K562 (cell line): ENCODE data around the gene ELMOD1.

Source experiments
- CBX5 ChIP-seq: IDR thresholded peaks from 2 replicates; pipeline ENCODE4 v1.6.1; 2014; ENCODE audit warnings: low read depth, borderline replicate concordance
- CTCF ChIP-seq, 3 experiments: IDR thresholded peaks in 2 of 3; conservative IDR thresholded peaks in 1 of 3; 2 replicates each; pipeline ENCODE4 v1.5.1; 2011 to 2012; ENCODE audit warnings: low read length in 3 of 3, mild to moderate bottlenecking in 3 of 3, control low read depth in 2 of 3, improper control_type of control experiment in 1 of 3, inconsistent platforms in 1 of 3, low read depth in 1 of 3, mixed read lengths in 1 of 3, moderate library complexity in 1 of 3; ENCODE audit not compliant: insufficient read depth in 2 of 3
- FOXK1 ChIP-seq: sonication (generic); formaldehyde crosslinking; IDR thresholded peaks from 2 replicates; pipeline ENCODE4 v1.8.0; 2022; ENCODE audit warnings: missing genetic modification reagents, mild to moderate bottlenecking, borderline replicate concordance
- GATAD2B ChIP-seq: fragments of 450-650 bp; IDR thresholded peaks from 2 replicates; pipeline ENCODE4 v1.6.1; 2017; ENCODE audit warnings: mild to moderate bottlenecking, borderline replicate concordance
- KDM1A ChIP-seq, 2 experiments: fragments of 450-650 bp; IDR thresholded peaks; 2 replicates each; pipeline ENCODE4 v1.6.1; 2016; ENCODE audit warnings: mild to moderate bottlenecking in 2 of 2
- MCM7 ChIP-seq, 2 experiments: fragments of 450-650 bp; IDR thresholded peaks; 2 replicates each; pipeline ENCODE4 v1.6.1; 2016 to 2018
- PHF8 ChIP-seq: fragments of 200-600 bp; sonication (generic); IDR thresholded peaks from 2 replicates; pipeline ENCODE4 v1.6.1; 2012; ENCODE audit warnings: mixed run types, mild to moderate bottlenecking, inconsistent platforms, low read length, moderate library complexity, borderline replicate concordance
- POLR2A ChIP-seq: fragments of 450-650 bp; conservative IDR thresholded peaks from 2 replicates; pipeline ENCODE4 v1.6.1; 2016
- RFX7 ChIP-seq: fragments of 250-450 bp; sonication (Bioruptor Pico); IDR thresholded peaks from 2 replicates; pipeline ENCODE4 v1.5.1; 2021; ENCODE audit warnings: mild to moderate bottlenecking
- TCF15 ChIP-seq: fragments of 250-450 bp; sonication (Bioruptor Pico); IDR thresholded peaks from 2 replicates; pipeline ENCODE4 v1.8.0; 2022; ENCODE audit warnings: moderate library complexity, mild to moderate bottlenecking, inconsistent platforms
- ZNF41 ChIP-seq: fragments of 250-450 bp; sonication (Bioruptor Pico); conservative IDR thresholded peaks from 2 replicates; pipeline ENCODE4 v1.4.0; 2020; ENCODE audit warnings: mild to moderate bottlenecking
- ZNF717 ChIP-seq: fragments of 250-450 bp; sonication (Bioruptor Pico); IDR thresholded peaks from 2 replicates; pipeline ENCODE4 v1.5.0; 2021

- no peak for TF ChIP-seq ZNF41 (CRISPR knock-in tag)
- no peak for TF ChIP-seq ZNF717
- no peak for TF ChIP-seq TCF15 (CRISPR knock-in tag)
- no peak for TF ChIP-seq KDM1A (IDR thresholded peaks at IDR 0.05)
- TF ChIP-seq CTCF (IDR thresholded peaks at IDR 0.05 in 2 of 3, conservative IDR thresholded peaks at IDR 0.05 in 1 of 3; ENCODE audit: insufficient read depth in 2 of 3, low read depth in 1 of 3, low read length in 3 of 3), result no peak
- TF ChIP-seq FOXK1 (CRISPR knock-in tag), result peak; percentile 22; the same call in 1 of the 2 replicates
- TF ChIP-seq RFX7 (CRISPR knock-in tag), result no peak
- TF ChIP-seq GATAD2B, result no peak
- no peak for TF ChIP-seq CBX5
- peak; percentile 76 for TF ChIP-seq POLR2A
- peak; percentile 85; the same call in 1 of the 2 replicates for TF ChIP-seq PHF8
- no peak for TF ChIP-seq MCM7 (IDR thresholded peaks at IDR 0.05)
Observed at GRCh38 chr11:107565219-107565937, 25.6 kb upstream of the ELMOD1 start, which contains the start of gene ALKBH8.
